Panc1 (cell line): ENCODE results near the gene SLCO4A1. TPM values are rescaled to one million over a fixed set of nuclear protein-coding genes. Genes with fewer than 3 reads are reported as not detected.

Source experiments
- ATAC-seq: fragments of 200-7000 bp; cut with Tn5 transposase; 2 replicates; pipeline ENCODE4 v1.9.1; 2020; ENCODE audit warnings: mild to moderate bottlenecking, moderate library complexity
- BruUV-seq: library from RNA; stranded (reverse); fragments of 400-500 nt; replicated peaks from 2 replicates; lab custom pipeline; 2021; lab: Mats Ljungman, UMichigan
- CTCF ChIA-PET: fragments of 300-600 bp; sonication (Branson Sonifier 250); formaldehyde crosslinking; loops from one replicate; lab custom pipeline; 2022; ENCODE audit warnings: antibody characterized with exemption; lab: Charles Lee
- POLR2A ChIA-PET: fragments of 300-600 bp; sonication (Branson Sonifier 250); formaldehyde crosslinking; loops from one replicate; lab custom pipeline; 2022; ENCODE audit warnings: antibody characterized with exemption; lab: Charles Lee
- DNase-seq: peaks from one replicate; pipeline ENCODE4 v3.0.0-alpha.2; 2010; ENCODE audit warnings: low read depth, low spot score
- H3K27ac ChIP-seq: 2 replicates; pipeline ENCODE4 v1.5.1; 2011; ENCODE audit warnings: mild to moderate bottlenecking, low read length, inconsistent platforms
- H3K27me3 ChIP-seq: fragments of 200-500 bp; sonication (Bioruptor generic); 2 replicates; pipeline ENCODE4 v1.6.0; 2014; ENCODE audit warnings: low read length, inconsistent platforms; ENCODE audit not compliant: control insufficient read depth, insufficient read depth
- H3K36me3 ChIP-seq: fragments of 200-500 bp; sonication (Bioruptor generic); 2 replicates; pipeline ENCODE4 v1.5.1; 2014; ENCODE audit warnings: inconsistent platforms, mild to moderate bottlenecking, low read length, moderate library complexity; ENCODE audit not compliant: control insufficient read depth, insufficient read depth
- H3K4me1 ChIP-seq: 2 replicates; pipeline ENCODE4 v1.5.1; 2011; ENCODE audit warnings: inconsistent platforms, mild to moderate bottlenecking, low read length, moderate library complexity; ENCODE audit not compliant: control insufficient read depth, insufficient read depth
- H3K4me3 ChIP-seq, 2 experiments: 2 replicates each; pipeline ENCODE4 v1.5.1; 2011 to 2012; ENCODE audit warnings: low read depth in 2 of 2, low read length in 2 of 2, mild to moderate bottlenecking in 2 of 2, inconsistent platforms in 1 of 2, moderate library complexity in 1 of 2
- H3K9me3 ChIP-seq: fragments of 200-500 bp; sonication (Bioruptor generic); 2 replicates; pipeline ENCODE4 v1.5.1; 2014; ENCODE audit warnings: low read depth, mild to moderate bottlenecking, inconsistent platforms, low read length, moderate library complexity; ENCODE audit not compliant: control insufficient read depth, insufficient read depth
- POLR2AphosphoS5 ChIP-seq: IDR thresholded peaks from 2 replicates; pipeline ENCODE4 v1.6.1; 2012; ENCODE audit warnings: mild to moderate bottlenecking, low read depth, low read length, moderate library complexity
- SIN3A ChIP-seq: IDR thresholded peaks from 2 replicates; pipeline ENCODE4 v1.6.1; 2012; ENCODE audit warnings: low read depth, mild to moderate bottlenecking, low read length, moderate library complexity, borderline replicate concordance; ENCODE audit not compliant: insufficient read depth
- TCF7L2 ChIP-seq: IDR thresholded peaks from 2 replicates; pipeline ENCODE4 v1.6.1; 2011; ENCODE audit warnings: mild to moderate bottlenecking, low read depth, low read length, inconsistent platforms
- in situ Hi-C: cut with HindIII; loops from 2 replicates; pipeline ENCODE4 v1.10.0; 2016; ENCODE audit warnings: low sequenced_read_pairs, low pct_unique_long_range_greater_than_20kb
- intact Hi-C: fragments of 100-400 bp; cut with micrococcal nuclease; formaldehyde crosslinking; loops from one replicate; pipeline ENCODE4 v1.10.0; 2022; ENCODE audit not compliant: unreplicated experiment
- total RNA-seq: library from RNA; stranded (reverse); gene quantifications from one replicate; pipeline ENCODE4 v1.2.1, GENCODE V29; 2021; ENCODE audit not compliant: unreplicated experiment
- TF ChIP-seq, protein P1 (sequence below), 2 experiments: IDR thresholded peaks; 2 replicates each; pipeline ENCODE4 v1.6.1; 2011 to 2012; ENCODE audit warnings: low read depth in 2 of 2, control low read depth in 1 of 2, low read length in 1 of 2, mild to moderate bottlenecking in 1 of 2, moderate library complexity in 1 of 2; ENCODE audit not compliant: insufficient read depth in 1 of 2
- TF ChIP-seq, protein P2 (sequence below): fragments of 450-650 bp; IDR thresholded peaks from 2 replicates; pipeline ENCODE4 v1.5.1; 2017; ENCODE audit warnings: mild to moderate bottlenecking

The SLCO4A1 gene
- total RNA-seq, 1 experiment from 2014 or later, result 167 TPM

GRCh38 chr20:62708591-62709536 lies 66.6 kb downstream of the SLCO4A1 start, which contains the start of gene NTSR1:
NTSR1 (plus strand) TSS chr20:62708836; CDS start chr20:62709208, 372 bp downstream.
- CTCF ChIA-PET, result interaction anchor here (0.5 to 0.8 kb wide), 4 partner anchors 9 to 86 kb away, joined by 3 to 10 read pairs (median 4); no protein-coding TSS in a partner anchor
- intact Hi-C loops, result loop anchor here (2.0 kb wide), 1 partner anchor 82 kb away; no protein-coding TSS in a partner anchor

GRCh38 chr20:62709537-62709905 lies 67.2 kb downstream of the SLCO4A1 start:
- BruUV-seq, result no TSS peak
- Histone ChIP-seq H3K27me3 (no peaks in the 10 kb centered on the region), H3K27ac (peak overlapping the region; percentile 82), H3K36me3 (peaks cover 3% of the 10 kb centered on the region; the same call in 1 of the 2 replicates), H3K4me1 (peaks cover 69% of the 10 kb centered on the region), H3K9me3 (no peaks in the 10 kb centered on the region), H3K4me3 (peak overlapping the region; percentile 55 to 86)
- intact Hi-C loops (loop anchor here (2.0 kb wide), 1 partner anchor 81 kb away; no protein-coding TSS in a partner anchor), in situ Hi-C loops (no loop called here)
- ChIA-PET CTCF (interaction anchor here (1.0 kb wide), 1 partner anchor 82 kb away, joined by 3 read pairs; no protein-coding TSS in a partner anchor), POLR2A (no interaction called here)
- DNase-seq (no peak), ATAC-seq (peak; percentile 29)
- TF ChIP-seq TCF7L2 (no peak), SIN3A (no peak), POLR2AphosphoS5 (no peak)
- TF ChIP-seq, protein P1, sequence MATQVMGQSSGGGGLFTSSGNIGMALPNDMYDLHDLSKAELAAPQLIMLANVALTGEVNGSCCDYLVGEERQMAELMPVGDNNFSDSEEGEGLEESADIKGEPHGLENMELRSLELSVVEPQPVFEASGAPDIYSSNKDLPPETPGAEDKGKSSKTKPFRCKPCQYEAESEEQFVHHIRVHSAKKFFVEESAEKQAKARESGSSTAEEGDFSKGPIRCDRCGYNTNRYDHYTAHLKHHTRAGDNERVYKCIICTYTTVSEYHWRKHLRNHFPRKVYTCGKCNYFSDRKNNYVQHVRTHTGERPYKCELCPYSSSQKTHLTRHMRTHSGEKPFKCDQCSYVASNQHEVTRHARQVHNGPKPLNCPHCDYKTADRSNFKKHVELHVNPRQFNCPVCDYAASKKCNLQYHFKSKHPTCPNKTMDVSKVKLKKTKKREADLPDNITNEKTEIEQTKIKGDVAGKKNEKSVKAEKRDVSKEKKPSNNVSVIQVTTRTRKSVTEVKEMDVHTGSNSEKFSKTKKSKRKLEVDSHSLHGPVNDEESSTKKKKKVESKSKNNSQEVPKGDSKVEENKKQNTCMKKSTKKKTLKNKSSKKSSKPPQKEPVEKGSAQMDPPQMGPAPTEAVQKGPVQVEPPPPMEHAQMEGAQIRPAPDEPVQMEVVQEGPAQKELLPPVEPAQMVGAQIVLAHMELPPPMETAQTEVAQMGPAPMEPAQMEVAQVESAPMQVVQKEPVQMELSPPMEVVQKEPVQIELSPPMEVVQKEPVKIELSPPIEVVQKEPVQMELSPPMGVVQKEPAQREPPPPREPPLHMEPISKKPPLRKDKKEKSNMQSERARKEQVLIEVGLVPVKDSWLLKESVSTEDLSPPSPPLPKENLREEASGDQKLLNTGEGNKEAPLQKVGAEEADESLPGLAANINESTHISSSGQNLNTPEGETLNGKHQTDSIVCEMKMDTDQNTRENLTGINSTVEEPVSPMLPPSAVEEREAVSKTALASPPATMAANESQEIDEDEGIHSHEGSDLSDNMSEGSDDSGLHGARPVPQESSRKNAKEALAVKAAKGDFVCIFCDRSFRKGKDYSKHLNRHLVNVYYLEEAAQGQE (IDR thresholded peaks at IDR 0.05; ENCODE audit: insufficient read depth in 1 of 2, low read depth in 2 of 2, low read length in 1 of 2), result no peak; a peak in 1 of 4 replicates
- TF ChIP-seq, protein P2, sequence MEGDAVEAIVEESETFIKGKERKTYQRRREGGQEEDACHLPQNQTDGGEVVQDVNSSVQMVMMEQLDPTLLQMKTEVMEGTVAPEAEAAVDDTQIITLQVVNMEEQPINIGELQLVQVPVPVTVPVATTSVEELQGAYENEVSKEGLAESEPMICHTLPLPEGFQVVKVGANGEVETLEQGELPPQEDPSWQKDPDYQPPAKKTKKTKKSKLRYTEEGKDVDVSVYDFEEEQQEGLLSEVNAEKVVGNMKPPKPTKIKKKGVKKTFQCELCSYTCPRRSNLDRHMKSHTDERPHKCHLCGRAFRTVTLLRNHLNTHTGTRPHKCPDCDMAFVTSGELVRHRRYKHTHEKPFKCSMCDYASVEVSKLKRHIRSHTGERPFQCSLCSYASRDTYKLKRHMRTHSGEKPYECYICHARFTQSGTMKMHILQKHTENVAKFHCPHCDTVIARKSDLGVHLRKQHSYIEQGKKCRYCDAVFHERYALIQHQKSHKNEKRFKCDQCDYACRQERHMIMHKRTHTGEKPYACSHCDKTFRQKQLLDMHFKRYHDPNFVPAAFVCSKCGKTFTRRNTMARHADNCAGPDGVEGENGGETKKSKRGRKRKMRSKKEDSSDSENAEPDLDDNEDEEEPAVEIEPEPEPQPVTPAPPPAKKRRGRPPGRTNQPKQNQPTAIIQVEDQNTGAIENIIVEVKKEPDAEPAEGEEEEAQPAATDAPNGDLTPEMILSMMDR, result no peak

More at GRCh38 chr20:62708591-62709536, 66.6 kb downstream of the SLCO4A1 start, which contains the start of gene NTSR1:
- POLR2A ChIA-PET, result interaction anchor here (0.5 kb wide), 1 partner anchor 63 kb away, joined by 7 read pairs; no protein-coding TSS in a partner anchor
- ATAC-seq (peak; percentile 27), DNase-seq (no peak)
- H3K36me3 ChIP-seq, result peaks cover 3% of the 10 kb centered on the region; the same call in 1 of the 2 replicates
- H3K4me3 ChIP-seq, result peak within 1 kb of the TSS; percentile 55 to 86
- no peak for TF ChIP-seq TCF7L2
- TF ChIP-seq, protein P1 (IDR thresholded peaks at IDR 0.05; ENCODE audit: insufficient read depth in 1 of 2, low read depth in 2 of 2, low read length in 1 of 2), result peak in 1 of 2 experiments; percentile 72; a peak in 1 of 4 replicates
- 0 out of 2 replicates have a peak, but pooled peaks have one; percentile 23 for TF ChIP-seq SIN3A
- peaks cover 69% of the 10 kb centered on the region for H3K4me1 ChIP-seq
- H3K9me3 ChIP-seq, result no peaks in the 10 kb centered on the region
- in situ Hi-C loops, result no loop called here
- no peaks in the 10 kb centered on the region for H3K27me3 ChIP-seq
- no TSS peak for BruUV-seq
- peak within 1 kb of the TSS; percentile 82 for H3K27ac ChIP-seq
